Measurements from ENCODE around the gene PIK3AP1.

DNA sequence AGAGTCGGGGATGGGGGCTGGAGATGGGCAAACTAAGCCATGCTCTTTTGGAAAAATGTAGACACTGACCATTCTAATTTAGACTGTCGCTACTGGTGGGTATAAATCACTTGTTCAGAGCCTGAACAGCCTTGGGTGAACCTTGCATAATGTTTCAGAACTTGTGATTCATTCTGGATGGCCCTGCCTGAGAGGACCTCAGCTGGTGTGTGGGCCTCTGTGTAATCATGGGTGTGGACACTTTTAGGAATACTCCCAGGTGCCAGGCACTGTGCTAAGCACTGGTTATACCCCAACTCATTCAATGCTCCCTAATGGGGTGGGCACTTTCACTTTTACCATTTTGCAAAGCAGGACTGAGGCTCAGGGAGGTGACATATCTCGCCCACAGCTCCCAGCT, 106.7 kb downstream of the PIK3AP1 start:
- TF ChIP-seq HOXB13 (CRISPR knock-in tag; IDR thresholded peaks at IDR 0.05; ENCODE audit: low read depth), result no peak
- TF ChIP-seq, protein P1, sequence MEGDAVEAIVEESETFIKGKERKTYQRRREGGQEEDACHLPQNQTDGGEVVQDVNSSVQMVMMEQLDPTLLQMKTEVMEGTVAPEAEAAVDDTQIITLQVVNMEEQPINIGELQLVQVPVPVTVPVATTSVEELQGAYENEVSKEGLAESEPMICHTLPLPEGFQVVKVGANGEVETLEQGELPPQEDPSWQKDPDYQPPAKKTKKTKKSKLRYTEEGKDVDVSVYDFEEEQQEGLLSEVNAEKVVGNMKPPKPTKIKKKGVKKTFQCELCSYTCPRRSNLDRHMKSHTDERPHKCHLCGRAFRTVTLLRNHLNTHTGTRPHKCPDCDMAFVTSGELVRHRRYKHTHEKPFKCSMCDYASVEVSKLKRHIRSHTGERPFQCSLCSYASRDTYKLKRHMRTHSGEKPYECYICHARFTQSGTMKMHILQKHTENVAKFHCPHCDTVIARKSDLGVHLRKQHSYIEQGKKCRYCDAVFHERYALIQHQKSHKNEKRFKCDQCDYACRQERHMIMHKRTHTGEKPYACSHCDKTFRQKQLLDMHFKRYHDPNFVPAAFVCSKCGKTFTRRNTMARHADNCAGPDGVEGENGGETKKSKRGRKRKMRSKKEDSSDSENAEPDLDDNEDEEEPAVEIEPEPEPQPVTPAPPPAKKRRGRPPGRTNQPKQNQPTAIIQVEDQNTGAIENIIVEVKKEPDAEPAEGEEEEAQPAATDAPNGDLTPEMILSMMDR (IDR thresholded peaks at IDR 0.05), result no peak
- TF ChIP-seq, protein P2, sequence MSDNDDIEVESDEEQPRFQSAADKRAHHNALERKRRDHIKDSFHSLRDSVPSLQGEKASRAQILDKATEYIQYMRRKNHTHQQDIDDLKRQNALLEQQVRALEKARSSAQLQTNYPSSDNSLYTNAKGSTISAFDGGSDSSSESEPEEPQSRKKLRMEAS (IDR thresholded peaks at IDR 0.05), result no peak
- TF ChIP-seq NPAS2 (CRISPR knock-in tag; IDR thresholded peaks at IDR 0.05; ENCODE audit: borderline replicate concordance), result no peak
- TF ChIP-seq, protein P3, sequence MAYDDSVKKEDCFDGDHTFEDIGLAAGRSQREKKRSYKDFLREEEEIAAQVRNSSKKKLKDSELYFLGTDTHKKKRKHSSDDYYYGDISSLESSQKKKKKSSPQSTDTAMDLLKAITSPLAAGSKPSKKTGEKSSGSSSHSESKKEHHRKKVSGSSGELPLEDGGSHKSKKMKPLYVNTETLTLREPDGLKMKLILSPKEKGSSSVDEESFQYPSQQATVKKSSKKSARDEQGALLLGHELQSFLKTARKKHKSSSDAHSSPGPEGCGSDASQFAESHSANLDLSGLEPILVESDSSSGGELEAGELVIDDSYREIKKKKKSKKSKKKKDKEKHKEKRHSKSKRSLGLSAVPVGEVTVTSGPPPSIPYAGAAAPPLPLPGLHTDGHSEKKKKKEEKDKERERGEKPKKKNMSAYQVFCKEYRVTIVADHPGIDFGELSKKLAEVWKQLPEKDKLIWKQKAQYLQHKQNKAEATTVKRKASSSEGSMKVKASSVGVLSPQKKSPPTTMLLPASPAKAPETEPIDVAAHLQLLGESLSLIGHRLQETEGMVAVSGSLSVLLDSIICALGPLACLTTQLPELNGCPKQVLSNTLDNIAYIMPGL (CRISPR knock-in tag; IDR thresholded peaks at IDR 0.05; ENCODE audit: borderline replicate concordance), result no peak
- TF ChIP-seq RARB (CRISPR knock-in tag; IDR thresholded peaks at IDR 0.05), result no peak
- TF ChIP-seq BHLHE40 (IDR thresholded peaks at IDR 0.05; ENCODE audit: low read depth, low read length), result no peak
- TF ChIP-seq MYC (IDR thresholded peaks at IDR 0.05; ENCODE audit: borderline replicate concordance, low read length), result no peak
